Calu3 (cell line): ENCODE measurements around the gene ZNHIT3. TPM values are rescaled to one million over a fixed set of nuclear protein-coding genes. Genes with fewer than 3 reads are reported as not detected.

Source experiments
- BruUV-seq: library from RNA; stranded (reverse); fragments of 400-500 nt; replicated peaks from 2 replicates; lab custom pipeline; 2021; lab: Mats Ljungman, UMichigan
- CTCF ChIA-PET: fragments of 300-600 bp; sonication (Branson Sonifier 250); formaldehyde crosslinking; loops from one replicate; lab custom pipeline; 2022; ENCODE audit warnings: antibody characterized with exemption; lab: Charles Lee
- DNase-seq: peaks from one replicate; pipeline ENCODE4 v3.0.0; 2022
- H3K27ac Mint-ChIP-seq: one replicate; pipeline ENCODE4 v1.8.0; 2022; ENCODE audit warnings: mixed read lengths; ENCODE audit not compliant: unreplicated experiment
- H3K27me3 Mint-ChIP-seq: one replicate; pipeline ENCODE4 v1.8.0; 2022; ENCODE audit warnings: mixed read lengths; ENCODE audit not compliant: unreplicated experiment
- H3K36me3 Mint-ChIP-seq: one replicate; pipeline ENCODE4 v1.8.0; 2022; ENCODE audit warnings: mild to moderate bottlenecking, moderate library complexity, mixed read lengths; ENCODE audit not compliant: insufficient read depth, unreplicated experiment
- H3K4me1 Mint-ChIP-seq: one replicate; pipeline ENCODE4 v1.8.0; 2022; ENCODE audit warnings: mild to moderate bottlenecking, low read depth, mixed read lengths; ENCODE audit not compliant: unreplicated experiment
- H3K4me3 Mint-ChIP-seq: one replicate; pipeline ENCODE4 v1.8.0; 2022; ENCODE audit warnings: mild to moderate bottlenecking, low read depth, moderate library complexity, mixed read lengths; ENCODE audit not compliant: unreplicated experiment
- H3K9me3 Mint-ChIP-seq: one replicate; pipeline ENCODE4 v1.8.0; 2022; ENCODE audit warnings: low read depth, mixed read lengths; ENCODE audit not compliant: unreplicated experiment
- intact Hi-C: fragments of 100-400 bp; cut with micrococcal nuclease; formaldehyde crosslinking; loops from one replicate; pipeline ENCODE4 v1.10.0; 2022; ENCODE audit not compliant: unreplicated experiment
- total RNA-seq: library from RNA; stranded (reverse); gene quantifications from 2 replicates; pipeline ENCODE4 v1.2.3, GENCODE V29; 2022
- TF ChIP-seq, protein P1 (sequence below): fragments of 200-600 bp; IDR thresholded peaks from one replicate; pipeline ENCODE4 v1.8.0; 2022; ENCODE audit warnings: antibody characterized with exemption; ENCODE audit not compliant: unreplicated experiment

The ZNHIT3 gene
- total RNA-seq, 1 experiment from 2014 or later = 32.6 TPM

DNA sequence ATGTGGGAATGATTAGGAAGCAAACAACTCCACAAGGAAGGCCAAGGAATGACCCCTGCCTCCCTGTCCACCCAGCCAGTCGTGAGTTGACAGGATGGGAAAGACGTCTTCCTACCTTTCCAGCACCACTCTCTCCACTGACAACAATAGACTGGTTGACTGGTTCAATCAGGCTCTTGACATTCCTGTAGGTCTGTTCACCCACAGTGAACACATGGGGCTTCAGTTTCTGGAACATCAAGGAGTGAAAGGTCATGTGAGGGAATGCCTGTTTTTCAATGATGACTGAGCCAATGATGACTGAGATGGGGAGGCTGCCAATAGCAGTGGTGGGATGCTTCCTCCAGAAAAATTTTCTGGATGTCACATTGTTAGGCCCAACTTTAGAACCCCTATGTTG, 38.6 kb downstream of the ZNHIT3 start:
- DNase-seq = no peak
- H3K27me3 Mint-ChIP-seq = no peaks in the 10 kb centered on the region
- no TSS peak for BruUV-seq
- peaks cover 86% of the 10 kb centered on the region for H3K36me3 Mint-ChIP-seq
- CTCF ChIA-PET = interaction anchor here (2.7 kb wide), 1 partner anchor 9 kb away, joined by 16 read pairs; the partner anchor contains the start of genes MYO19 and PIGW
- H3K9me3 Mint-ChIP-seq = no peaks in the 10 kb centered on the region
- peaks cover 15% of the 10 kb centered on the region for H3K4me1 Mint-ChIP-seq
- H3K4me3 Mint-ChIP-seq = no peak overlapping the region
- TF ChIP-seq, protein P1, sequence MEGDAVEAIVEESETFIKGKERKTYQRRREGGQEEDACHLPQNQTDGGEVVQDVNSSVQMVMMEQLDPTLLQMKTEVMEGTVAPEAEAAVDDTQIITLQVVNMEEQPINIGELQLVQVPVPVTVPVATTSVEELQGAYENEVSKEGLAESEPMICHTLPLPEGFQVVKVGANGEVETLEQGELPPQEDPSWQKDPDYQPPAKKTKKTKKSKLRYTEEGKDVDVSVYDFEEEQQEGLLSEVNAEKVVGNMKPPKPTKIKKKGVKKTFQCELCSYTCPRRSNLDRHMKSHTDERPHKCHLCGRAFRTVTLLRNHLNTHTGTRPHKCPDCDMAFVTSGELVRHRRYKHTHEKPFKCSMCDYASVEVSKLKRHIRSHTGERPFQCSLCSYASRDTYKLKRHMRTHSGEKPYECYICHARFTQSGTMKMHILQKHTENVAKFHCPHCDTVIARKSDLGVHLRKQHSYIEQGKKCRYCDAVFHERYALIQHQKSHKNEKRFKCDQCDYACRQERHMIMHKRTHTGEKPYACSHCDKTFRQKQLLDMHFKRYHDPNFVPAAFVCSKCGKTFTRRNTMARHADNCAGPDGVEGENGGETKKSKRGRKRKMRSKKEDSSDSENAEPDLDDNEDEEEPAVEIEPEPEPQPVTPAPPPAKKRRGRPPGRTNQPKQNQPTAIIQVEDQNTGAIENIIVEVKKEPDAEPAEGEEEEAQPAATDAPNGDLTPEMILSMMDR = no peak
- no peak overlapping the region for H3K27ac Mint-ChIP-seq
- intact Hi-C loops = no loop called here

DNA sequence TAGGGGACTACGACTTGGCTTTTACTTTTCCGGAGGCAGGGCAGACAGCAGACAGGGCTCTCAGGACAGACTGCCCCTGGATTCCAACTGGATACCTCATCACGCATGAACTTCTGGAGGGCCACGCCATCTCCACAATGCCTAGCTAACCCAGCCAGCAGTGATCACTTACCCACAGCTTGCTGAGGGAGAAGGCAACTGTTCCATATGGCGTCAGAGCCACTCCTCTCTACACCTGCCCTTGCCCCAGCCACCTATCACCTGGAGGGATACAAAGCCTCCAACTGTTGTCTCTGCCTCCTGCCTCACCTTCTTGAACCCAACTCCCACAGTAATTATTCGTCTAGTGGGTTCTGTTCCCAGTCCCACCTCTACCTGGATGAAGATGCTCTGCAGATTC, 39.4 kb downstream of the ZNHIT3 start:
- CTCF ChIA-PET = no interaction called here
- no peak overlapping the region for H3K4me3 Mint-ChIP-seq
- H3K27me3 Mint-ChIP-seq = no peaks in the 10 kb centered on the region
- no TSS peak for BruUV-seq
- peaks cover 15% of the 10 kb centered on the region for H3K4me1 Mint-ChIP-seq
- TF ChIP-seq, protein P1 = no peak
- peaks cover 87% of the 10 kb centered on the region for H3K36me3 Mint-ChIP-seq
- no peaks in the 10 kb centered on the region for H3K9me3 Mint-ChIP-seq
- no peak overlapping the region for H3K27ac Mint-ChIP-seq
- no peak for DNase-seq
- intact Hi-C loops = no loop called here

DNA sequence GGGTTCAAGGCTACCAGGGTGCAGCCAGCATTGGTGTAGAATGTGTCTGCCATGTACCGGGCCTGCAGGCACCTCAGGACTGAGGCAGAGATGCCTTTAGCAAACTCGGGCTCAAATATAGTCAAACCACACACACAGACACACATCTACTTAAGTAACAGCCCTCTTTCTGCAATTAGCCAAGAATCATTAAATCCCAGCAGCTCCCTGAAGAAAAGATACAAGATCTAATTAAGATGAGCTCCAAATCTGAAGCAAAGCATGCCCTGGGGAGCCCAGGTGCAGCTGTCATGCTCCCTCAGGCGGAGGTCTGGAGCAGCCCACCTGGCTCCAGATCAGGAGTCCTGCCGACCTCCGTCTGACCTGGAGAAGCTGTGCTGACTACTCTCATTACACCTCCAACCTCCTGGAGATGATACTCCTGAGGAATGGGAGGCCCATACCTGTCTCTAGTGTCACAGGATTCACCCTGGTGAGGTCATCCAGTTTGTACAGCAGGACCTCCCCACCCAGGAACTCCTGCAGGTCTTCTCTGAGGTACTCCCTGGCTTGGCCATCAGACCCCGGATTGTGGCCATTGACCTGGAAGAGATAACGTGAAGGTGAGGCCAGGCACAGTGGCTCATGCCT, 41.3 kb downstream of the ZNHIT3 start:
- TF ChIP-seq, protein P1 = no peak
- intact Hi-C loops = no loop called here
- BruUV-seq = no TSS peak
- peaks cover 22% of the 10 kb centered on the region for H3K4me1 Mint-ChIP-seq
- no peaks in the 10 kb centered on the region for H3K9me3 Mint-ChIP-seq
- H3K27ac Mint-ChIP-seq = peak overlapping the region; percentile 13
- CTCF ChIA-PET = interaction anchor here (0.6 to 1.2 kb wide), 3 partner anchors 18 to 642 kb away, joined by 3 to 7 read pairs (median 3); no protein-coding TSS in a partner anchor
- H3K4me3 Mint-ChIP-seq = no peak overlapping the region
- H3K36me3 Mint-ChIP-seq = peaks cover 82% of the 10 kb centered on the region
- no peaks in the 10 kb centered on the region for H3K27me3 Mint-ChIP-seq
- DNase-seq = no peak

DNA sequence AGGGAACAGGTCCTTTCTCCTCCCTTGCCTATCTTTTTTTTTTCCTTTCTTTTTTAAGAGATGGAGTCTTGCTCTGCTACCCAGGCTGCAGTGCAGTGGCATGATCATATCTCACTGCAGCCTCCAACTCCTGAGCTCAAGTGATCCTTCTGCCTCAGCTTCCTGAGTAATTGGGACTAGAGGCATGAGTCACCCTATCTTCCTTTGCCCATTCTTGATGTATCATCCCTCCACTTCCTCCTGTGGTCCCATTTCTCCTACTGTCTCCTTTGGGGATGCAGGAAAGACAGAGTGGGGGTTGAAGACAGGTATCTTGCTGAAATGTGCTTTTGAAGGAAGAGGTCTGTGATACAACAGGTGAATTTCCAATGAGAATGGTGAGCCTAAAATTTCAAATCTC, 42.6 kb downstream of the ZNHIT3 start:
- TF ChIP-seq, protein P1 = no peak
- H3K36me3 Mint-ChIP-seq = peaks cover 88% of the 10 kb centered on the region
- no peak overlapping the region for H3K27ac Mint-ChIP-seq
- H3K27me3 Mint-ChIP-seq = no peaks in the 10 kb centered on the region
- no peaks in the 10 kb centered on the region for H3K9me3 Mint-ChIP-seq
- intact Hi-C loops = no loop called here
- DNase-seq = no peak
- CTCF ChIA-PET = interaction anchor here (0.6 to 1.0 kb wide), 2 partner anchors 63 to 793 kb away, joined by 3 read pairs; no protein-coding TSS in a partner anchor
- BruUV-seq = no TSS peak
- no peak overlapping the region for H3K4me3 Mint-ChIP-seq
- H3K4me1 Mint-ChIP-seq = peaks cover 35% of the 10 kb centered on the region
